GM19438 (cell line): ENCODE results near the gene GJD3.

Source experiments
- ATAC-seq: cut with Tn5 transposase; IDR thresholded peaks from one replicate; pipeline ENCODE4 v1.9.1; 2021; ENCODE audit warnings: low read depth; ENCODE audit not compliant: unreplicated experiment

Gene GJD3

GRCh38 chr17:40354221-40355122, 10.1 kb downstream of the GJD3 start:
- no peak for ATAC-seq

GRCh38 chr17:40352779-40353394, 11.7 kb downstream of the GJD3 start:
- ATAC-seq = no peak

- no peak for ATAC-seq
Observed at GRCh38 chr17:40352237-40352778, 12.2 kb downstream of the GJD3 start.

GRCh38 chr17:40351359-40352236, 12.9 kb downstream of the GJD3 start:
- ATAC-seq = no peak

GRCh38 chr17:40350689-40351358, 13.7 kb downstream of the GJD3 start:
- no peak for ATAC-seq

- ATAC-seq = no peak
Observed at GRCh38 chr17:40349895-40350688, 14.4 kb downstream of the GJD3 start.

GRCh38 chr17:40349477-40349894, 15.1 kb downstream of the GJD3 start:
- no peak for ATAC-seq

- ATAC-seq = no peak
Observed at GRCh38 chr17:40348562-40349476, 15.7 kb downstream of the GJD3 start.

- ATAC-seq = no peak
Observed at GRCh38 chr17:40348136-40348504, 16.4 kb downstream of the GJD3 start.

GRCh38 chr17:40347319-40348135, 17.0 kb downstream of the GJD3 start:
- no peak for ATAC-seq

- ATAC-seq = no peak
Observed at GRCh38 chr17:40346765-40347158, 17.8 kb downstream of the GJD3 start.

- no peak for ATAC-seq
Observed at GRCh38 chr17:40345994-40346764, 18.4 kb downstream of the GJD3 start.

GRCh38 chr17:40345161-40345993, 19.2 kb downstream of the GJD3 start:
- ATAC-seq = no peak

- ATAC-seq = no peak
Observed at GRCh38 chr17:40344421-40345160, 19.9 kb downstream of the GJD3 start.
